Measurements from ENCODE around the gene RFTN2.

RFTN2 gene

DNA sequence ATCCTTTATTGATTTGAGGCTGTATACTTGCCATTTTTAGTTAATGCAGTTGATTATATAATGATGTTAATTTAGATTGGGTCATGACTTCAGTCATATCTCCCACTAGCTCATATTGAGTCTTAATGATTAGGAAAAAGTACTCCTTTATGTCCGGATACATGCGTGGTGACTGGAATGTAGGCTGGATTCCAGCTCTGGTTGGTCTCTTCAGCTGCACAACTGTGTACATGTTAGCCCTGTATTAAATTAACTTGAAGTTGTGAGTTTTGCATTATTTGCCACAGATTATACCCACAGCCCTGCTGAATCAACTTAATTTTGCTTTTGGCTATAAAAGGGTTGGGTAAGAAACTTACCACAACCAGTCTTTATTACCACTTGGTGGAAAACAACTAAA lies 137.0 kb downstream of the RFTN2 start:
- DNase-seq: no peak

Measured in COR-L47 (cell line).